OCI-M2 (cell line): ENCODE data around the gene PLXDC2.

Source experiments
- DNase-seq: peaks from one replicate; lab custom pipeline; 2025; ENCODE audit not compliant: unreplicated experiment; lab: John Stamatoyannopoulos, UW

PLXDC2 gene

GRCh38 chr10:19815731-19816410, 361 bp upstream of the PLXDC2 start:
- no peak for DNase-seq

DNA sequence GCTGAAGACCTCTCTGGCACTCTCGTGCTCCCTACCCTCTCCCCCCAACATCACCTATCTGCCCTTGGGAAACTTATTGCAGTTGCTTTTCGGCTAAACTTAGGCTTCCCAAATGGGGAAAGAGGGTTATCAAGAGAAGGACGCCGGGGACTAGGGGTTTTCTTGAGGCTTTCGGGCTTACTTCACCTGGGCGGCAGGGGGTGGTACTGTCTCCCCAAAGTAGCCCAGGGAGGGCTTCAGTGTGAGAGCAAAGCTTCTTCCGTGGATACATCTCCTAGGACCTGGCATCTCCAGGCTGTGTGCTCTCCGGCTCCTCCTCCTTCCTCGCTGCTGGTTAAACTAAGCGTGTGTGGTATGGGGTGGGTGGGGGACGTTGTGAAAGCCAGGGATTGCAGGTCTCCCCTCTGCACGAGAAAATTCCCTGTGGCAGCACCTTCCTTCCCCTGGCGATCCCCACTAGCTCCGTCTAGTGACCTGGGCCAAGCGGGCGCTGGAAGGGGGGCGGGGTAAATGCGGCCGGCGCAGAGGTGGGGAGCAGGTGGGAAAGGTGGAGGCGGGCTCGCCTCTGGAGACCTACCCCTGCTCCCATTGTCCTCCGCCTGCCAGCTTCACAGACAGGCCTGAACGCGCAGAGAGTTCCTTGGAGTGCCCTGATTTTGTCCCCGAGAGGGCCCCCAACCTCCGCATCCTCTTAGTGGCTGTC, 1.1 kb downstream of the PLXDC2 start:
- DNase-seq = no peak

- DNase-seq = no peak
Observed at GRCh38 chr10:19818876-19819275, 2.6 kb downstream of the PLXDC2 start.

DNA sequence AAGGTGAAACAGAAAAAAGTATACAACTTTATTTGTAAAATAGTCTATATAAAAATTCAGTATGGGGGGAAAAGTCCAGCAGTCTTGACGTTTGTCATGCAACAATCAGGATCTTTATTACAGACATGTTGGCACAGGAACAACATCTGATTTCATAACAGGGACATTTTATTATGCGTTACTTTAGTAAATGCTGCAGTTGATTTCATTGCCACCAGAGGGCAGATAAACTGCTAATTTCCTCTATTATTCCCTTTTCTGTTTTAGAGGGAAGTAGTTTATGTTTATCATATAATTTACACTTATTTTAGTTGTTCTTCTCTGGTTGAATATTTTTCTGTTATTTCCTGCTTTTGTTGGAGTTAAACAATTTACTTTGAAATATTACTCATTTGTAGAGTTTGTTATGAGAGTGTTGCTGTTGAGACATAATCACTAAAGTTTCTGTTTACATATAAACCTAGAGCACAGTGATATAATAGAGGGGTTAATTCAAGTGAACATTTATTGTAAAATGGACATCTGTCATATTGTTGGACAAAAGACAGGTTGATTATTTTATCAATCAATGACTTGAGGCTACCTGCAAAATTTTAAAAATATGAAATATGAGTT, 3.3 kb downstream of the PLXDC2 start:
- peak; percentile 34 for DNase-seq

DNA sequence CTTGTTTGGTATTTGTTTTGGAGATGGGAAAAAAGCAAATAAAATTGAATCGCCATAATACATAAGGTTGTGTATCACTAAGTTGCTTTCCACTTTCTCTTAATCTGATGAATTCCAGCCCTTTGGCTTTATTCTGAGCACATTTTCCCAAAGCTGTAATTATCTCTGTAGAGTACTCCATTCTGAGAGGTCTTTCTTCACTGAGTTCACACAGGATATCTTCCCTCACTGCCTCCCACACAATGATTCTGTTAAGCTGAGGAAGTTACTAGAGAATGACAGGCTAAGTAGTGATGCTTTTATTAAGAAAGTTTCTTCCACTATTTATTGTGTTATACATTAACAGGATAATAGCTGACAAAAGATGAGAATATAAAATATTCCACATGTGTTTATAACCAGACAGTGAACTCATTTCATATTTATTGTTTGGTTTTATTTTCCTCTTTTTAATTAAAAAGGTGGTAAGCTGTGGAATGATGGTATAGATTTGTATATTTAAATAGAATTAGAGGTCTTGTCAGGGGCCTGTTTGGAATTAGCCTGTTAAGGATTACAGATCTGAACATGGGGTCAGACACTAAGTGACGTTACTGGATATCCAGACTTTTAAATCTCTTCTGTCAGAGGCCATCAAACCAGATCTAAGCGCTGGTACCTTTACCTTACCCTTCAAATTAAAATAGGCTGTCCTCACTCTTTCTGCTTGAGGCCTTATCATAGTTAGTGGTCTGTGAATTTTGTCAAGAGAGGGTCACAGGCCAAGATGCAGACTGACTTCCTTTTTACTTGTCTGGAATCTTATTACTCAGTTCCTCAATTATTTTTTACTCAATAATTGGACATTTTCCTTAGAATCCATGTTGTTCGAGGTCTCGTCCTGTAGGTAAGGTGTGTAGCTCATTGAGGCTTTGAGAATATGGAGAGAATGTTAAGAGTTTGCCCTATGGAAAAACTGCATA, 8.4 kb downstream of the PLXDC2 start:
- DNase-seq = no peak

DNA sequence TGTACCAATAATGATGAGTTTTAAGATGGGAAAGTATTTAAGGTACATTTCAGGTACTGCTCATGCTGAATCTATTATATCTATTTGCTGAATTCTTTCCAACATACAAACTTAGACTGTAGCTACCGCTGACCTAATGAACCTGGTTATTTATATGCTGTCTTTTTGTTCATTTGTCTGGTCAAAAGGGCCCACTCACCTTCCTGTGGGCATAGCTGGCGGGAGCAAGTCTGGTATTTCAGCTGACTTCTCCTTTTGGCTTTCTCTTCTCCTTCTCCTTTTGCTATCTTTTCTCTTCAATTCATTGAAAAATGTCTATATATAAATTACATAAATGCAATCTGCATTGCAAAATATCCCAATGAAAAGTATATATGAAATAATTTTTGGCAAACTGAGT, 9.5 kb downstream of the PLXDC2 start:
- DNase-seq = no peak

DNA sequence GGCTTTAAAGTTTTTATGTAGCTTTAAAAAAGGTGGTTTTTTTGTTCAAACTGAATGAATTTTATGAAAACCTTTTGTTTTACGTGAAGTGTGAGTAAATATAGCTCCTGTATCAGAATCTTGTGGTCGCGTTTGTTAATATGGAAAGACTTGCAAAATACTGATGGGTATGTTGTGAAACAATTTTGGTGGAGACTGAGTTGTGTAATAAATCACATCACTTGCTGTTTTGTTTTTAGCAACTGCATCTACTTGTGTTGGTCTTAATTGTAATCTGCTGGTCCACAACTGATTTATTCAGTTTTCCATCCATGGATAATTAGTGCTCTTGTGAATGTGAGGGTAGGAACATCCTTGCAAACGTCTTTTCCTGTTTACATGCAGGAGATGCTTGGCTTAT, 10.5 kb downstream of the PLXDC2 start:
- DNase-seq = no peak

DNA sequence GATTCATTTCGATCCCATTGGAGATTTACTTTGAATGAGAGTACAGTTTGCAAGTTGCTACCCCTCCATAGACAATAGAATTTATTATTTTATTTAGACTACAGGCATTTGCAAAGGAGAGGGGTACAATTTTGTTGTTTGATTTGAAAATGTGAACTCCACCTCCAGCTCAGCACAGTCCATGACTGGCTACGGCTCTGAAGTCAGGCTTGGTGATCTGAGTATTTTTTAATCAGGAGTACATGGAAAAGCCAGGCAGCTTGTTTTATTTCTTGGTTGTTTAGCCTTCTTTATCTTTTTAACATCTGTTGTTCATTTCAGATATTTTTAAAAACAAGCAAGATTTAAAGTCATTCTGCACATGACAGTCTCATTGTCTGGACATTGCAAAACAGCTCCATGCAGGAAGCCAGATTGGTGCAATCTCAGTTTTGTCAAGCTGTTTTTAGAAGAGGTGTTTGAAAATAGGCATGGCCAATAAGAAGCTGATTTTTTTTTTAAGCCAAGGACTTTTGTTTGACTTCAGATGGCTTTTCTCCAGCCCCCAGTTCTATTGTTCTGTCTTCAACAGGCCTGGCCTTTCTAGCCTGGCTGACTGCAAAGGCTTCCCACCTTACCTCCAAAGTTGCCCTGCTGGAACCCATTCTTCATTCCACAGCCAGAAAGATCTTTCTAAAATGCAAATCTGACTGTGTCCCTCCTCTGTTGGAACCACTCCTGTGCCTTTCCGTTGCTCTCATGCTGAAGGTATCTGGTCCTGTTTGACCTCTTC, 12.2 kb downstream of the PLXDC2 start:
- no peak for DNase-seq

GRCh38 chr10:19832699-19833098, 16.5 kb downstream of the PLXDC2 start:
- no peak for DNase-seq

- no peak for DNase-seq
Observed at GRCh38 chr10:19833170-19833824, 17.1 kb downstream of the PLXDC2 start.

GRCh38 chr10:19835952-19836351, 19.7 kb downstream of the PLXDC2 start:
- DNase-seq = no peak

DNA sequence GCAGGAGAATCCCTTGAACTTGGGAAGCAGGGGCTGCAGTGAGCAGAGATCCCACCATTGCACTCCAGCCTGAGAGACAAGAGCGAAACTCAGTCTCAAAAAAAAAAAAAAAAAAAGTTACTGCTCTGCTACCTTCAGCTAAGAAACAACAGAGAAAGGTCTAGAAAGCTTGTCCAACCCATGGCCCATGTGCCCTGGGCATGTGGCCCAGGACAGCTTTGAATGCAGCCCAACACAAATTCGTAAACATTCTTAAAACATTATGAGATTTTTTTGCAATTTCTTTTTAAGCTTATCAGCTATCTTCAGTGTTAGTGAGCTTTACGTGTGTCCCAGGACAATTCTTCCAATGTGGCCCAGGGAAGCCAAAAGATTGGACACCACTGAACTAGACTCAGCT, 22.9 kb downstream of the PLXDC2 start:
- no peak for DNase-seq

GRCh38 chr10:19839552-19839951, 23.3 kb downstream of the PLXDC2 start:
- no peak for DNase-seq

- no peak for DNase-seq
Observed at GRCh38 chr10:19840776-19841175, 24.5 kb downstream of the PLXDC2 start.

DNA sequence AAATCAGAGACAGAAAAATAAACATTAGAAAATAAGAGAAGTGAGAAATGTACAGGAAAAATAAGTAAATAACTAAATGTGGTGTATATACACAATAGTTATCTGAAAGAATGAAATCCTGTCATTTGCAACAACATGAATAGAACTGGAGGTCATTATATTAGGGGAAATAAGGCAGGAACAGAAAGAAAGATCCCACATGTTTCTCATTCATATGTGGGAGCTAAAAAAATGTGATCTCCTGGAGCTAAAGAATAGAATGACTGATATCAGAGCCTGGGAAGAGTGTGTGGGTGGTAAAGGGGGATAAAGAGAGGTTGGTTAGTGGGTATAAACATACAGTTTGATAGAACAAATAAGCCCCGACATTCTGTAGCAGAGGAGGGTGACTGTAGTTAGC, 27.3 kb downstream of the PLXDC2 start:
- DNase-seq = no peak

DNA sequence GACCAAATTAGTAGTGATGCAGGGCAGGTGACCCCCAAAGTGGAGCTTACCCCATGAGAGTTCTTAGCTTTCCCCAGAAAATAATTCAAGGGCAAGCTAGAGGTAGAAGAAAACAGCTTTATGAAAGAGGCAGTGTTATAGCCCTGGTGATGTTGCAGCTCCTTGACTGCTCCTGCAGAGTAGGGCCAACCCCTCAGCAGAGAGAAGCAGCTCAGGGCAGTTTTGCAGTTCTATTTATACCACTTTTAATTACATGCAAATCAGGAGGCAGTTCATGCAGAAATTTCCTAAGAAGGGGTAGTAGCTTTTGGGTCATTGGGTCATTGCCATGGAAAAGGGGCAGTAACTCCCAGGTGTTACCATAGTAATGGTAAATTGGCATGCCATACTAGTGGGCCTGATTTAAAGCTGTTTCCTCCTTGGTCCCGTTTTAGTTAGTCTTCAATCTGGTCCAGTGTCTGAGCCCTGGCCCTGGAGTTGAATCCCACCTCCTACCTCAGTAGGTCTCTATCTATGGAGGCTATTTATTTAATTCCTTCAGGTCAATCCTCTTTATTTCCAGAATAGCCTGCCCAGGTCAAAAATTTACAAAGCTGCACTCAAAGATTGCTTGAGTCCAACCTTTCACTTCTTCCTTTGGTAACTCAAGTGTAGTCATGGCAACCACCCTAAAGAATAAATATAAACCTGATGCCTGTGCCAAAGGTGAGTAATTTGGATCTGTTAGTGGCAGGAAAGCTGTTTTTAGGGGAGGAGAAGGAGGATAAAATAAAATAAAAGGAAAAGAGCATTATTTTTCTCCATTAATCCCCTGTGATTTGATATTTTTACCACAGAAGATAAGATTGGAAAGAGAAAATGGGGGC, 29.5 kb downstream of the PLXDC2 start:
- DNase-seq = no peak

GRCh38 chr10:19847321-19847720, 31.1 kb downstream of the PLXDC2 start:
- DNase-seq = no peak

DNA sequence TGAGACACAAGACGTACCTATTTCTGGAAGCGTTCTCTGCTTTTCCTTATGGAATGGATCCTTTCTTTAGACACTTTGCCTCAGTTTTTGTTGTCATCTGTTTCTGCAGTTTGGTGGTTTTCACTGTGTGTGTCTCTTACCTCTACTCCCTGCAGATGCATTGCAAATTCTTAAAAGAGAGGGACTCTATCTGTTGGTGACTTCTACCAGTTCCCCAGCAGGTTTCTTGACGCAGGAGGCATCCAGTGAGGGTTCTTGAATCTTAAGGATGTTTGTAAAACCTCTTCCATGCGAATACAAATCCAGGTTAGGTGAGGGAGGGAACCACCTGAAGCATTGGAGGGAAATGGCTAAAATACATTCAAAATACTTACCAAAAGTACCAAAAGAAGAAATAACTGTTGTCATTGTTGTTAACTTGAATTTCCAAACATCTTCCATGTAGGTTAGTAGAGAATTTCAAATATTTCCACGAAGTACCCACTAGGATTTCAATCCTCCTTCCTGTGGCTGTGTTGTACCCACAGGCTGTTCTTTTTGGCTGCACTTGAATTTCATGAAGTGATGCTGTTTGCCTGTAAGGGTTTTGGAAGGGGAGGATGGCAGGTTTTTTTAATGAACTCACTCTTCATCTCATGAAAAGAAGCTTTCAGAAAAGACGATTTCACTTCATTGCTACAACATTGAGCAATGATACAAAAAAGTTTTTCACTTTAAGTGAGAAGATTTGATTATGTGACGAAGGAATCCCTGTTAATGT, 32.2 kb downstream of the PLXDC2 start:
- DNase-seq = no peak
